HepG2 (cell line): ENCODE data around the gene VDAC2. TPM values are rescaled to one million over a fixed set of nuclear protein-coding genes. Genes with fewer than 3 reads are reported as not detected.

Experiments used
- CBX1 ChIP-seq: IDR thresholded peaks from one replicate; pipeline ENCODE4 v1.6.1; 2016; ENCODE audit warnings: antibody characterized with exemption, low read depth
- HIVEP1 ChIP-seq: sonication (generic); formaldehyde crosslinking; IDR thresholded peaks from 2 replicates; pipeline ENCODE4 v1.4.0; 2020; ENCODE audit warnings: mild to moderate bottlenecking, missing genetic modification reagents
- MAZ ChIP-seq, 2 experiments: sonication (generic) in 1 of 2; formaldehyde crosslinking in 1 of 2; IDR thresholded peaks; 2 replicates each; pipeline versions ENCODE4 v1.5.0 to v1.6.1; 2012 to 2020; ENCODE audit warnings: low read depth in 2 of 2, mild to moderate bottlenecking in 2 of 2, borderline replicate concordance in 1 of 2, improper control_type of control experiment in 1 of 2, low read length in 1 of 2, missing genetic modification reagents in 1 of 2, moderate library complexity in 1 of 2
- RBM22 ChIP-seq: fragments of 200-400 bp; formaldehyde crosslinking; optimal IDR thresholded peaks from 2 replicates; pipeline ENCODE3; 2017; ENCODE audit warnings: mild to moderate bottlenecking, low read length, moderate library complexity
- THYN1 ChIP-seq: sonication (generic); formaldehyde crosslinking; IDR thresholded peaks from 2 replicates; pipeline ENCODE4 v1.8.1; 2023; ENCODE audit warnings: low read depth, mild to moderate bottlenecking, moderate library complexity, missing genetic modification reagents, borderline replicate concordance
- ZFX ChIP-seq: sonication (generic); formaldehyde crosslinking; IDR thresholded peaks from 2 replicates; pipeline ENCODE4 v1.4.0; 2020; ENCODE audit warnings: mild to moderate bottlenecking, low read depth, missing genetic modification reagents, moderate library complexity
- ZNF747 ChIP-seq: sonication (generic); formaldehyde crosslinking; IDR thresholded peaks from 2 replicates; pipeline ENCODE4 v1.8.1; 2023; ENCODE audit warnings: missing genetic modification reagents, mild to moderate bottlenecking, borderline replicate concordance
- polyA plus RNA-seq, 8 experiments: library from polyadenylated mRNA; depleted of rRNA in 3 of 8; stranded (reverse) in 7 of 8; unstranded in 1 of 8; fragments of >200 nt; fragmentation: Illumina TruSeq in 4 of 8; extraction: Trizol in 4 of 8; gene quantifications; 2 replicates each; pipeline versions ENCODE4 v1.2.1 to v1.2.3, GENCODE V29; 2011 to 2016; ENCODE audit warnings: low read depth in 4 of 8, missing spikeins in 1 of 8, mixed read lengths in 1 of 8; ENCODE audit not compliant: insufficient read depth in 1 of 8
- total RNA-seq, 5 experiments: library from RNA; depleted of rRNA; stranded (reverse); fragments of >200 nt; fragmentation: Illumina TruSeq; extraction: Trizol; gene quantifications; 2 replicates each; pipeline ENCODE4 v1.2.3, GENCODE V29; 2016; ENCODE audit warnings: low read depth in 1 of 5
- TF ChIP-seq, protein P1 (sequence below), 2 experiments: sonication (generic) in 1 of 2; formaldehyde crosslinking in 1 of 2; IDR thresholded peaks; 2 replicates each; pipeline versions ENCODE4 v1.6.1 to v1.9.0; 2014 to 2022; ENCODE audit warnings: antibody characterized with exemption in 1 of 2, borderline replicate concordance in 1 of 2, inconsistent platforms in 1 of 2, low read depth in 1 of 2, missing genetic modification reagents in 1 of 2
- TF ChIP-seq, protein P2 (sequence below): sonication (generic); formaldehyde crosslinking; IDR thresholded peaks from 2 replicates; pipeline ENCODE4 v1.4.0; 2020; ENCODE audit warnings: missing genetic modification reagents
- TF ChIP-seq, protein P3 (sequence below), 2 experiments: sonication (generic) in 1 of 2; formaldehyde crosslinking in 1 of 2; IDR thresholded peaks; 2 replicates each; pipeline versions ENCODE4 v1.4.0 to v1.6.1; 2018 to 2020; ENCODE audit warnings: missing genetic modification reagents in 2 of 2, borderline replicate concordance in 1 of 2, low read depth in 1 of 2, mild to moderate bottlenecking in 1 of 2, missing biosample characterization in 1 of 2
- TF ChIP-seq, protein P4 (sequence below): sonication (generic); formaldehyde crosslinking; IDR thresholded peaks from 2 replicates; pipeline ENCODE4 v1.8.0; 2022; ENCODE audit warnings: missing genetic modification reagents, mild to moderate bottlenecking, borderline replicate concordance
- TF ChIP-seq, protein P5 (sequence below): sonication (generic); formaldehyde crosslinking; IDR thresholded peaks from 2 replicates; pipeline ENCODE4 v1.4.0; 2020; ENCODE audit warnings: missing genetic modification reagents, borderline replicate concordance

Gene VDAC2
- total and polyA plus RNA-seq, 2 of the 13 experiments (the other 11 are each of a cell fraction or from before 2014, with no cell fraction given) = 67.9 to 222 TPM

DNA sequence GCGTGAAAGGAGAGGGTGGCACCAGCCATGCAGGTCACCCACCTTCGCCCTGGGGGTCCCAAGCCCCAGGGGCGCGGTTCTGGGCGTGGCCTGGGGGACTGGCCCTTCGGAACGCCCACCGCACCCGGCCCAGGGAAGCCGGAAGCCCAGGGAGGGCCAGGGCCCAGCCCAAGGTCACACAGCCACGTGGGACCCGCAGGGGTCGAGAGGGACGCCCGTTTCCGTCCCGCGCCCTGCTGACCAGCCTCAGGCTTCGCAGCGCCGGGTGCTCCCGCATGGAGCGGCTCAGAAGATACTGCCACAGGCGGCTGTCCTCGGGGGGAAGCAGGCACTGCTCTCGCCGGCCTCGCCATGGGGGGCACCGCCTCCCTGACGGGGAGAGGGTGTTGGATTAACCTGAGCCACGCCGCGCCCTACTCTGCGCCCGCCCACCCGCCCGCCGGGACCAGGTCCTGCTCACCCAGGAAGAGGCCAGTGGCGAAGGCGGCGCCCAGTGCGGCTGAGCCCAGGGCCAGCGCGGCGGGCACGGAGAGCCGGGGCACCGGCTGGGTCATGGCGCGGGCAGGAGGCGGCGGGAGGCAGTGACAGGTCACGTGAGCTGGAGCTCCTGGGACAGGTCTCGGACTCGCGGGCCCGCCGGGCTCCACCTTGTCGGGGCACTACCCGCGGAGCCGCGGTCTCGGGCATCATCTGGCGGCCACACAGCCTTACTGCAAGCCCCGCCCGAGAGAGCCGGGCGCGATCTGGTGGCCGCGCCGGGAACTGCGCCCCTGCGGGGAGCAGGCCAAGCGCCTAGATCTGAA, 25.0 kb downstream of the VDAC2 start, which contains the start of gene COMTD1 (continued):
- TF ChIP-seq, protein P1, sequence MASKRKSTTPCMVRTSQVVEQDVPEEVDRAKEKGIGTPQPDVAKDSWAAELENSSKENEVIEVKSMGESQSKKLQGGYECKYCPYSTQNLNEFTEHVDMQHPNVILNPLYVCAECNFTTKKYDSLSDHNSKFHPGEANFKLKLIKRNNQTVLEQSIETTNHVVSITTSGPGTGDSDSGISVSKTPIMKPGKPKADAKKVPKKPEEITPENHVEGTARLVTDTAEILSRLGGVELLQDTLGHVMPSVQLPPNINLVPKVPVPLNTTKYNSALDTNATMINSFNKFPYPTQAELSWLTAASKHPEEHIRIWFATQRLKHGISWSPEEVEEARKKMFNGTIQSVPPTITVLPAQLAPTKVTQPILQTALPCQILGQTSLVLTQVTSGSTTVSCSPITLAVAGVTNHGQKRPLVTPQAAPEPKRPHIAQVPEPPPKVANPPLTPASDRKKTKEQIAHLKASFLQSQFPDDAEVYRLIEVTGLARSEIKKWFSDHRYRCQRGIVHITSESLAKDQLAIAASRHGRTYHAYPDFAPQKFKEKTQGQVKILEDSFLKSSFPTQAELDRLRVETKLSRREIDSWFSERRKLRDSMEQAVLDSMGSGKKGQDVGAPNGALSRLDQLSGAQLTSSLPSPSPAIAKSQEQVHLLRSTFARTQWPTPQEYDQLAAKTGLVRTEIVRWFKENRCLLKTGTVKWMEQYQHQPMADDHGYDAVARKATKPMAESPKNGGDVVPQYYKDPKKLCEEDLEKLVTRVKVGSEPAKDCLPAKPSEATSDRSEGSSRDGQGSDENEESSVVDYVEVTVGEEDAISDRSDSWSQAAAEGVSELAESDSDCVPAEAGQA (IDR thresholded peaks at IDR 0.05; ENCODE audit: low read depth) = no peak
- TF ChIP-seq, protein P1 (CRISPR knock-in tag; IDR thresholded peaks at IDR 0.05; ENCODE audit: borderline replicate concordance) = 0 out of 2 replicates have a peak, but pooled peaks have one; percentile 32
- TF ChIP-seq RBM22 (no peak), MAZ (IDR thresholded peaks at IDR 0.05; ENCODE audit: borderline replicate concordance, low read depth, low read length) (peak; percentile 55; the same call in 1 of the 2 replicates), MAZ (CRISPR knock-in tag; IDR thresholded peaks at IDR 0.05; ENCODE audit: low read depth) (no peak), HIVEP1 (CRISPR knock-in tag) (peak; percentile 98), THYN1 (CRISPR knock-in tag) (no peak), ZNF747 (CRISPR knock-in tag) (no peak), ZFX (CRISPR knock-in tag) (peak; percentile 45), CBX1 (no peak)
- TF ChIP-seq, protein P2, sequence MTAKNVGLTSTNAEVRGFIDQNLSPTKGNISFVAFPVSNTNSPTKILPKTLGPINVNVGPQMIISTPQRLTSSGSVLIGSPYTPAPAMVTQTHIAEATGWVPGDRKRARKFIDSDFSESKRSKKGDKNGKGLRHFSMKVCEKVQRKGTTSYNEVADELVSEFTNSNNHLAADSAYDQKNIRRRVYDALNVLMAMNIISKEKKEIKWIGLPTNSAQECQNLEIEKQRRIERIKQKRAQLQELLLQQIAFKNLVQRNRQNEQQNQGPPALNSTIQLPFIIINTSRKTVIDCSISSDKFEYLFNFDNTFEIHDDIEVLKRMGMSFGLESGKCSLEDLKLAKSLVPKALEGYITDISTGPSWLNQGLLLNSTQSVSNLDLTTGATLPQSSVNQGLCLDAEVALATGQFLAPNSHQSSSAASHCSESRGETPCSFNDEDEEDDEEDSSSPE (CRISPR knock-in tag) = peak; percentile 91
- TF ChIP-seq, protein P3, sequence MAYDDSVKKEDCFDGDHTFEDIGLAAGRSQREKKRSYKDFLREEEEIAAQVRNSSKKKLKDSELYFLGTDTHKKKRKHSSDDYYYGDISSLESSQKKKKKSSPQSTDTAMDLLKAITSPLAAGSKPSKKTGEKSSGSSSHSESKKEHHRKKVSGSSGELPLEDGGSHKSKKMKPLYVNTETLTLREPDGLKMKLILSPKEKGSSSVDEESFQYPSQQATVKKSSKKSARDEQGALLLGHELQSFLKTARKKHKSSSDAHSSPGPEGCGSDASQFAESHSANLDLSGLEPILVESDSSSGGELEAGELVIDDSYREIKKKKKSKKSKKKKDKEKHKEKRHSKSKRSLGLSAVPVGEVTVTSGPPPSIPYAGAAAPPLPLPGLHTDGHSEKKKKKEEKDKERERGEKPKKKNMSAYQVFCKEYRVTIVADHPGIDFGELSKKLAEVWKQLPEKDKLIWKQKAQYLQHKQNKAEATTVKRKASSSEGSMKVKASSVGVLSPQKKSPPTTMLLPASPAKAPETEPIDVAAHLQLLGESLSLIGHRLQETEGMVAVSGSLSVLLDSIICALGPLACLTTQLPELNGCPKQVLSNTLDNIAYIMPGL (CRISPR knock-in tag; IDR thresholded peaks at IDR 0.05; ENCODE audit: borderline replicate concordance in 1 of 2, low read depth in 1 of 2) = peak; percentile 85 to 94
- TF ChIP-seq, protein P4, sequence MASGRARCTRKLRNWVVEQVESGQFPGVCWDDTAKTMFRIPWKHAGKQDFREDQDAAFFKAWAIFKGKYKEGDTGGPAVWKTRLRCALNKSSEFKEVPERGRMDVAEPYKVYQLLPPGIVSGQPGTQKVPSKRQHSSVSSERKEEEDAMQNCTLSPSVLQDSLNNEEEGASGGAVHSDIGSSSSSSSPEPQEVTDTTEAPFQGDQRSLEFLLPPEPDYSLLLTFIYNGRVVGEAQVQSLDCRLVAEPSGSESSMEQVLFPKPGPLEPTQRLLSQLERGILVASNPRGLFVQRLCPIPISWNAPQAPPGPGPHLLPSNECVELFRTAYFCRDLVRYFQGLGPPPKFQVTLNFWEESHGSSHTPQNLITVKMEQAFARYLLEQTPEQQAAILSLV (CRISPR knock-in tag) = peak; percentile 40; the same call in 1 of the 2 replicates
- TF ChIP-seq, protein P5, sequence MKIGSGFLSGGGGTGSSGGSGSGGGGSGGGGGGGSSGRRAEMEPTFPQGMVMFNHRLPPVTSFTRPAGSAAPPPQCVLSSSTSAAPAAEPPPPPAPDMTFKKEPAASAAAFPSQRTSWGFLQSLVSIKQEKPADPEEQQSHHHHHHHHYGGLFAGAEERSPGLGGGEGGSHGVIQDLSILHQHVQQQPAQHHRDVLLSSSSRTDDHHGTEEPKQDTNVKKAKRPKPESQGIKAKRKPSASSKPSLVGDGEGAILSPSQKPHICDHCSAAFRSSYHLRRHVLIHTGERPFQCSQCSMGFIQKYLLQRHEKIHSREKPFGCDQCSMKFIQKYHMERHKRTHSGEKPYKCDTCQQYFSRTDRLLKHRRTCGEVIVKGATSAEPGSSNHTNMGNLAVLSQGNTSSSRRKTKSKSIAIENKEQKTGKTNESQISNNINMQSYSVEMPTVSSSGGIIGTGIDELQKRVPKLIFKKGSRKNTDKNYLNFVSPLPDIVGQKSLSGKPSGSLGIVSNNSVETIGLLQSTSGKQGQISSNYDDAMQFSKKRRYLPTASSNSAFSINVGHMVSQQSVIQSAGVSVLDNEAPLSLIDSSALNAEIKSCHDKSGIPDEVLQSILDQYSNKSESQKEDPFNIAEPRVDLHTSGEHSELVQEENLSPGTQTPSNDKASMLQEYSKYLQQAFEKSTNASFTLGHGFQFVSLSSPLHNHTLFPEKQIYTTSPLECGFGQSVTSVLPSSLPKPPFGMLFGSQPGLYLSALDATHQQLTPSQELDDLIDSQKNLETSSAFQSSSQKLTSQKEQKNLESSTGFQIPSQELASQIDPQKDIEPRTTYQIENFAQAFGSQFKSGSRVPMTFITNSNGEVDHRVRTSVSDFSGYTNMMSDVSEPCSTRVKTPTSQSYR (CRISPR knock-in tag) = no peak
